Endothelial cell (in vitro differentiated cells): Measurements from ENCODE around the gene MAP3K5. TPM values are rescaled to one million over a fixed set of nuclear protein-coding genes. Genes with fewer than 3 reads are reported as not detected.
"Not testable (repeated sequence)": the region's sequence is repeated elsewhere in the genome, so short reads cannot be mapped to it uniquely, and the experiment has no call there.

ENCODE experiments used
- DNase-seq: peaks from one replicate; pipeline ENCODE4 v3.0.0; 2021; ENCODE audit warnings: low spot score
- H3K27ac Mint-ChIP-seq: one replicate; pipeline ENCODE4 v1.8.0; 2021; ENCODE audit warnings: mixed read lengths, inconsistent platforms; ENCODE audit not compliant: unreplicated experiment
- H3K27me3 Mint-ChIP-seq: one replicate; pipeline ENCODE4 v1.8.0; 2021; ENCODE audit warnings: mild to moderate bottlenecking, moderate library complexity, mixed read lengths, inconsistent platforms; ENCODE audit not compliant: unreplicated experiment
- H3K36me3 Mint-ChIP-seq: one replicate; pipeline ENCODE4 v1.8.0; 2021; ENCODE audit warnings: mild to moderate bottlenecking, low read depth, mixed read lengths, inconsistent platforms; ENCODE audit not compliant: unreplicated experiment
- H3K4me1 Mint-ChIP-seq: one replicate; pipeline ENCODE4 v1.8.0; 2021; ENCODE audit warnings: mild to moderate bottlenecking, mixed read lengths, inconsistent platforms; ENCODE audit not compliant: unreplicated experiment
- H3K4me3 Mint-ChIP-seq: one replicate; pipeline ENCODE4 v1.8.0; 2021; ENCODE audit warnings: mild to moderate bottlenecking, mixed read lengths, inconsistent platforms; ENCODE audit not compliant: unreplicated experiment
- H3K9me3 Mint-ChIP-seq: one replicate; pipeline ENCODE4 v1.8.0; 2021; ENCODE audit warnings: mixed read lengths, inconsistent platforms; ENCODE audit not compliant: unreplicated experiment
- total RNA-seq: library from RNA; stranded (reverse); fragmentation: NEBNext Ultra II Directional; extraction: Animal tissue kit (Norgen Biotek cat#: 25700); gene quantifications from one replicate; pipeline ENCODE4 v1.2.1, GENCODE V29; 2021; ENCODE audit not compliant: unreplicated experiment
- TF ChIP-seq, protein P1 (sequence below): fragments of 200-600 bp; sonication (generic); IDR thresholded peaks from one replicate; pipeline ENCODE4 v1.5.0; 2021; ENCODE audit warnings: antibody characterized with exemption; ENCODE audit not compliant: unreplicated experiment

Gene MAP3K5
- total RNA-seq, 1 donor from 2014 or later: 0.33 TPM

DNA sequence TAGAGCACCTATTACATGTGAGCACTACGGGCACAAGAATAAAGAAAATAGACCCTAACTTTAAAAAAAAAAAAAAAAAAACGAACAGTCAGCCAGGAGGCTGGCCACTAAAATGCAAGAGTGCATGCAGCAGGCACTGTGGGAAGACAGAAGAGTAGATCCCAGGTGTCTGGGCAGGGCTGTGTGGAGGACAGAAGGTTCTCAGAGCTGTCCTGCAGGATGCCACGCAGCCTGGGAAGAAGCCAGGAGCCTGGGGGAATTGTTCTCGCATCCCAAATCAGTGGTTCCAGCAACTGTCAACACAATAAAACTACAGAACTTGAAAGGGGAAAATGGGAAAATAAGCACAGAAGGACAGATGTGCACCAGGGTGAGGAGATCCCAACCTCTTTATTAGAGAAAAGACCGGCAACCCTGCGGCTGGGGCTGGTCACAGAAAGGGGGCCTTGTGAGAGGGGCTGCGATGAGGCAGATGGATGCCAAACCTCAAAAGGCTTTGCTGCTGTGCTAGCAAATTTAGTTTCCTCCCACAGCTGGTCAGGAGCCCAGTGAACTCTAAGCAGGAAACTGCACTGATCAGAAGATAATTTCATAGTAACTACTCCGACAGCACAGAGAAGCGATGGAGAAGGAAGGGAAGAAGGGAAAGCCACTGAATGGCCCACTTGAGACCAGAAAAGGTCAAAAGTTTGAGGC is 30.9 kb downstream of the MAP3K5 start:
- H3K9me3 Mint-ChIP-seq: no peaks in the 10 kb centered on the region
- H3K4me1 Mint-ChIP-seq: peaks cover 8% of the 10 kb centered on the region
- no peak for DNase-seq
- TF ChIP-seq, protein P1, sequence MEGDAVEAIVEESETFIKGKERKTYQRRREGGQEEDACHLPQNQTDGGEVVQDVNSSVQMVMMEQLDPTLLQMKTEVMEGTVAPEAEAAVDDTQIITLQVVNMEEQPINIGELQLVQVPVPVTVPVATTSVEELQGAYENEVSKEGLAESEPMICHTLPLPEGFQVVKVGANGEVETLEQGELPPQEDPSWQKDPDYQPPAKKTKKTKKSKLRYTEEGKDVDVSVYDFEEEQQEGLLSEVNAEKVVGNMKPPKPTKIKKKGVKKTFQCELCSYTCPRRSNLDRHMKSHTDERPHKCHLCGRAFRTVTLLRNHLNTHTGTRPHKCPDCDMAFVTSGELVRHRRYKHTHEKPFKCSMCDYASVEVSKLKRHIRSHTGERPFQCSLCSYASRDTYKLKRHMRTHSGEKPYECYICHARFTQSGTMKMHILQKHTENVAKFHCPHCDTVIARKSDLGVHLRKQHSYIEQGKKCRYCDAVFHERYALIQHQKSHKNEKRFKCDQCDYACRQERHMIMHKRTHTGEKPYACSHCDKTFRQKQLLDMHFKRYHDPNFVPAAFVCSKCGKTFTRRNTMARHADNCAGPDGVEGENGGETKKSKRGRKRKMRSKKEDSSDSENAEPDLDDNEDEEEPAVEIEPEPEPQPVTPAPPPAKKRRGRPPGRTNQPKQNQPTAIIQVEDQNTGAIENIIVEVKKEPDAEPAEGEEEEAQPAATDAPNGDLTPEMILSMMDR: no peak
- H3K4me3 Mint-ChIP-seq: no peak overlapping the region
- H3K36me3 Mint-ChIP-seq: no peaks in the 10 kb centered on the region
- no peaks in the 10 kb centered on the region for H3K27me3 Mint-ChIP-seq
- H3K27ac Mint-ChIP-seq: no peak overlapping the region

DNA sequence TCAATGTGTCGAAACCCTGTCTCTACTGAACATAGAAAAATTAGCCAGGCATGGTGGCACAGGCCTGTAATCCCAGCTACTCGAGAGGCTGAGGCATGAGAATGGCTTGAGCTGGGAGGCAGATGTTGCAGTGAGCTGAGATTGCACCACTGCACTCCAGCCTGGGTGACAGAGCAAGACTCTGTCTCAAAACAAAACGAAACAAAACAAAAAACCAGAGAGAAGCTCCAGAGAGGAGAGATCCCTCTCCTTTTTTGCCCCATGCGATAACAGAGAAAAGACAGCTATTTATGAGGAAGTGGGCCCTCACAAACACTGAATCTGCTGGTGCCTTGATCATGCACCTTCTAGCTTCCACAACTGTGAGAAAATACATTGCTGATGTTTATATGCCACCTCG is 31.5 kb downstream of the MAP3K5 start:
- H3K4me1 Mint-ChIP-seq, H3K4me3 Mint-ChIP-seq, H3K9me3 Mint-ChIP-seq, DNase-seq, H3K27me3 Mint-ChIP-seq, H3K36me3 Mint-ChIP-seq, H3K27ac Mint-ChIP-seq: not testable (repeated sequence)

DNA sequence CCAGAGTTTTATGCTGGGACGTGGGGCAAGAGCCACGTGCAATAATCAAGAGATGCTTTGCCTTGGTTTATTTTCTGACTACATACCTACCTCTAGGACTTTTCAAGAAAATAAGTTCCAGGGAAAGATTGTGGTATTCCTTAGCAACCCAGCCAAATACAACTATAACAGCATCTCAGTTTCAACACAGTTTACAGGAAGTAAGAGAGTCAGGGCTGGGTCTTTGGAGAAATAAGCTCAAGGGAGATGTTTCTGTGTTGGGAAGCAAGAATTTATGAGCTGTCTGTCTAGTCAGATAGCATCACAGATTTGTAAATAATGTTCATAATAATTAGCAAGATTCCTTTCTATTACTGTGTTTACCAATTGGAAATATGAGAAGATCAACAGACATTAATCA is 35.1 kb downstream of the MAP3K5 start:
- Mint-ChIP-seq H3K4me1 (peaks cover 8% of the 10 kb centered on the region), H3K36me3 (no peaks in the 10 kb centered on the region), H3K27ac (no peak overlapping the region), H3K9me3 (no peaks in the 10 kb centered on the region), H3K4me3 (no peak overlapping the region), H3K27me3 (no peaks in the 10 kb centered on the region)
- no peak for DNase-seq
- TF ChIP-seq, protein P1: no peak

DNA sequence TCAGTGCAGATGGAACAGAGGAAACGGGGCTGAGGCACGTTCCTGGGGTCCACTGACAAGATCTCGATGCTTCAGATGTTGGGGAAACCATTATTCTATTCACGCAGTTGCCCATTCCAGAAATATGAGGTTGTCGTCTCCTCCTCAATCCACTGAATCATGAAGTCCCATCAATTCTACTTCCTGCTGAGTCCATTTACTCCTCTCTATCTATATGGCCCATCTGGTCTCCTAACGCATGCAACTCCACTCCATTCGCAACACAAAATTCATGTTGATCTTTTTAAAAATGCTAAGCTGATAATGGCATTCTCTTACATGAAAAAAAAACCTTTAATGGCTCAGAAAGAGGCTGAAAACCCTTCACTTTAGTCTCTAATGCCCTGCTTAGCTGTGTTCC is 37.5 kb downstream of the MAP3K5 start:
- Mint-ChIP-seq H3K9me3 (no peaks in the 10 kb centered on the region), H3K27ac (no peak overlapping the region), H3K4me1 (no peaks in the 10 kb centered on the region), H3K27me3 (no peaks in the 10 kb centered on the region), H3K4me3 (no peak overlapping the region), H3K36me3 (no peaks in the 10 kb centered on the region)
- TF ChIP-seq, protein P1: no peak
- DNase-seq: no peak

DNA sequence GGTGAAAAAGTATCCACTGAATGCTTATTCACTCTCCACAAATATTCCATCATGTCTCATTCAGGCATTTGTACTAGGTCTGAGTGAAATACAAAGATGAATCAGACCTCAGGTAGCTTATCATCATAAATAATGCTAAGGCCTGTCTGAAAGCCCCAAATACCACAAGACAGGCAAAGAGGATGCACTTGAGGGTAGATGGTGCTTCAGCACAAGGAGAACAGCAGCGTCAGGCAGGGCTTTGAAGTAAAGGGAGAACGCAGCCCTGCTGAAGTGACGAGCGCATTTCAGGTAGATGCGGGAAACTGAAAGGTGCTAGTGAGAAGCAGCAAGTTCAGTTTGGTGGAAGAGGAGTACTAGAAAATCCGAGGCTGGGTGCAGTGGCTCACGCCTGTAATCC is 38.7 kb downstream of the MAP3K5 start:
- H3K4me3 Mint-ChIP-seq: no peak overlapping the region
- no peak for DNase-seq
- H3K4me1 Mint-ChIP-seq: no peaks in the 10 kb centered on the region
- no peaks in the 10 kb centered on the region for H3K27me3 Mint-ChIP-seq
- TF ChIP-seq, protein P1: no peak
- no peak overlapping the region for H3K27ac Mint-ChIP-seq
- no peaks in the 10 kb centered on the region for H3K36me3 Mint-ChIP-seq
- H3K9me3 Mint-ChIP-seq: no peaks in the 10 kb centered on the region
